ENCODE results near the gene PUSL1.

The PUSL1 gene

GRCh38 chr1:1342061-1342562, 33.7 kb downstream of the PUSL1 start:
- Histone ChIP-seq H3K36me3 (replicated peaks in 1 of 2; ENCODE audit: control insufficient read depth in 2 of 2, insufficient read depth in 2 of 2, low read length in 2 of 2) (peaks cover 25 to 44% of the 10 kb centered on the region in 2 donors), H2AFZ (ENCODE audit: low read length) (no peak overlapping the region), H3K4me2 (ENCODE audit: insufficient read depth, low read length, poor library complexity, severe bottlenecking) (no peak overlapping the region), H4K91ac (ENCODE audit: low read depth, low read length, poor library complexity) (no peak overlapping the region), H2BK5ac (ENCODE audit: low read length) (peak overlapping the region; percentile 39), H4K8ac (ENCODE audit: low read depth, low read length) (no peak overlapping the region), H2BK12ac (ENCODE audit: low read length) (peak overlapping the region; percentile 10), H3K4me1 (ENCODE audit: control insufficient read depth in 2 of 2, insufficient read depth in 1 of 2, low read depth in 1 of 2, low read length in 2 of 2) (peaks cover under 1 to 3% of the 10 kb centered on the region in 2 donors), H3K18ac (ENCODE audit: low read length) (peak overlapping the region; percentile 71), H2BK120ac (ENCODE audit: low read depth, low read length) (no peak overlapping the region), H3K27ac (replicated peaks; ENCODE audit: low read length) (no peak overlapping the region), H3K27me3 (ENCODE audit: control insufficient read depth in 3 of 3, insufficient read depth in 3 of 3, low read depth in 1 of 3, low read length in 3 of 3) (no peaks in the 10 kb centered on the region), H3K4ac (ENCODE audit: low read length) (no peak overlapping the region), H3K9ac (ENCODE audit: low read depth, low read length, poor library complexity) (no peak overlapping the region), H3K14ac (ENCODE audit: low read length) (no peak overlapping the region), H2BK15ac (ENCODE audit: low read length) (no peak overlapping the region), H3K4me3 (ENCODE audit: low read length in 2 of 2) (no peak overlapping the region), H3K23ac (ENCODE audit: low read depth, low read length, poor library complexity) (no peak overlapping the region), H3K79me1 (ENCODE audit: low read depth, low read length) (peaks cover 30% of the 10 kb centered on the region), H2AK5ac (ENCODE audit: low read depth, low read length) (no peak overlapping the region), H3K9me3 (replicated peaks in 1 of 2; ENCODE audit: control insufficient read depth in 2 of 2, insufficient read depth in 1 of 2, low read depth in 1 of 2, low read length in 2 of 2) (peaks cover 0 to 9% of the 10 kb centered on the region in 2 donors)
- no CpG with 5 or more reads among the region's 28 CpGs for WGBS, 2 donors (ENCODE audit: extremely low coverage in 2 of 2, insufficient read length in 2 of 2, insufficient replicate concordance in 1 of 2)
- no peak for DNase-seq (ENCODE audit: low spot score)

GRCh38 chr1:1342584-1343115, 34.3 kb downstream of the PUSL1 start:
- no peak overlapping the region for H3K9ac ChIP-seq (ENCODE audit: low read depth, low read length, poor library complexity)
- no peaks in the 10 kb centered on the region for H3K27me3 ChIP-seq (ENCODE audit: control insufficient read depth in 3 of 3, insufficient read depth in 3 of 3, low read depth in 1 of 3, low read length in 3 of 3)
- peaks cover 0 to 9% of the 10 kb centered on the region in 2 donors for H3K9me3 ChIP-seq (replicated peaks in 1 of 2; ENCODE audit: control insufficient read depth in 2 of 2, insufficient read depth in 1 of 2, low read depth in 1 of 2, low read length in 2 of 2)
- peaks cover 23 to 38% of the 10 kb centered on the region in 2 donors for H3K36me3 ChIP-seq (replicated peaks in 1 of 2; ENCODE audit: control insufficient read depth in 2 of 2, insufficient read depth in 2 of 2, low read length in 2 of 2)
- no peak overlapping the region for H3K23ac ChIP-seq (ENCODE audit: low read depth, low read length, poor library complexity)
- no peak overlapping the region for H2BK5ac ChIP-seq (ENCODE audit: low read length)
- no peak overlapping the region for H2BK12ac ChIP-seq (ENCODE audit: low read length)
- peaks cover 32% of the 10 kb centered on the region for H3K79me1 ChIP-seq (ENCODE audit: low read depth, low read length)
- no peak for DNase-seq (ENCODE audit: low spot score)
- H4K8ac ChIP-seq (ENCODE audit: low read depth, low read length) = no peak overlapping the region
- H3K14ac ChIP-seq (ENCODE audit: low read length) = no peak overlapping the region
- no CpG with 5 or more reads among the region's 18 CpGs for WGBS, 2 donors (ENCODE audit: extremely low coverage in 2 of 2, insufficient read length in 2 of 2, insufficient replicate concordance in 1 of 2)
- no peak overlapping the region for H3K4ac ChIP-seq (ENCODE audit: low read length)
- no peak overlapping the region for H2BK120ac ChIP-seq (ENCODE audit: low read depth, low read length)
- H2BK15ac ChIP-seq (ENCODE audit: low read length) = no peak overlapping the region
- no peak overlapping the region for H3K4me3 ChIP-seq (ENCODE audit: low read length in 2 of 2)
- no peak overlapping the region for H3K27ac ChIP-seq (replicated peaks; ENCODE audit: low read length)
- no peak overlapping the region for H3K18ac ChIP-seq (ENCODE audit: low read length)
- H4K91ac ChIP-seq (ENCODE audit: low read depth, low read length, poor library complexity) = no peak overlapping the region
- H2AFZ ChIP-seq (ENCODE audit: low read length) = no peak overlapping the region
- peaks cover 5 to 7% of the 10 kb centered on the region in 2 donors for H3K4me1 ChIP-seq (ENCODE audit: control insufficient read depth in 2 of 2, insufficient read depth in 1 of 2, low read depth in 1 of 2, low read length in 2 of 2)
- no peak overlapping the region for H3K4me2 ChIP-seq (ENCODE audit: insufficient read depth, low read length, poor library complexity, severe bottlenecking)
- H2AK5ac ChIP-seq (ENCODE audit: low read depth, low read length) = no peak overlapping the region

GRCh38 chr1:1343811-1344421, 35.5 kb downstream of the PUSL1 start:
- no peak overlapping the region for H3K18ac ChIP-seq (ENCODE audit: low read length)
- no peak for DNase-seq (ENCODE audit: low spot score)
- H3K27ac ChIP-seq (replicated peaks; ENCODE audit: low read length) = no peak overlapping the region
- peaks cover 13 to 15% of the 10 kb centered on the region in 2 donors for H3K4me1 ChIP-seq (ENCODE audit: control insufficient read depth in 2 of 2, insufficient read depth in 1 of 2, low read depth in 1 of 2, low read length in 2 of 2)
- WGBS, 2 donors (ENCODE audit: extremely low coverage in 2 of 2, insufficient read length in 2 of 2, insufficient replicate concordance in 1 of 2) = no CpG with 5 or more reads among the region's 24 CpGs
- no peak overlapping the region for H2AFZ ChIP-seq (ENCODE audit: low read length)
- H3K36me3 ChIP-seq (replicated peaks in 1 of 2; ENCODE audit: control insufficient read depth in 2 of 2, insufficient read depth in 2 of 2, low read length in 2 of 2) = peaks cover 18 to 30% of the 10 kb centered on the region in 2 donors
- peak overlapping the region; percentile 63 for H2BK12ac ChIP-seq (ENCODE audit: low read length)
- no peak overlapping the region for H4K8ac ChIP-seq (ENCODE audit: low read depth, low read length)
- H4K91ac ChIP-seq (ENCODE audit: low read depth, low read length, poor library complexity) = no peak overlapping the region
- peaks cover 40% of the 10 kb centered on the region for H3K79me1 ChIP-seq (ENCODE audit: low read depth, low read length)
- H3K4me2 ChIP-seq (ENCODE audit: insufficient read depth, low read length, poor library complexity, severe bottlenecking) = no peak overlapping the region
- H3K14ac ChIP-seq (ENCODE audit: low read length) = no peak overlapping the region
- no peak overlapping the region for H2AK5ac ChIP-seq (ENCODE audit: low read depth, low read length)
- H3K23ac ChIP-seq (ENCODE audit: low read depth, low read length, poor library complexity) = peak overlapping the region; percentile 73
- no peak overlapping the region for H3K4ac ChIP-seq (ENCODE audit: low read length)
- H2BK120ac ChIP-seq (ENCODE audit: low read depth, low read length) = no peak overlapping the region
- no peak overlapping the region for H2BK15ac ChIP-seq (ENCODE audit: low read length)
- H3K4me3 ChIP-seq (ENCODE audit: low read length in 2 of 2) = no peak overlapping the region
- peak overlapping the region; percentile 70 for H3K9ac ChIP-seq (ENCODE audit: low read depth, low read length, poor library complexity)
- H2BK5ac ChIP-seq (ENCODE audit: low read length) = no peak overlapping the region
- H3K9me3 ChIP-seq (replicated peaks in 1 of 2; ENCODE audit: control insufficient read depth in 2 of 2, insufficient read depth in 1 of 2, low read depth in 1 of 2, low read length in 2 of 2) = peaks cover 0 to 9% of the 10 kb centered on the region in 2 donors
- H3K27me3 ChIP-seq (ENCODE audit: control insufficient read depth in 3 of 3, insufficient read depth in 3 of 3, low read depth in 1 of 3, low read length in 3 of 3) = no peaks in the 10 kb centered on the region

- Histone ChIP-seq H3K27ac (replicated peaks; ENCODE audit: low read length) (no peak overlapping the region), H2BK5ac (ENCODE audit: low read length) (peak overlapping the region; percentile 39)
- WGBS, 2 donors (ENCODE audit: extremely low coverage in 2 of 2, insufficient read length in 2 of 2, insufficient replicate concordance in 1 of 2) = no CpG with 5 or more reads among the region's 15 CpGs
Measured at GRCh38 chr1:1344655-1345361, 36.4 kb downstream of the PUSL1 start.

More at GRCh38 chr1:1344655-1345361, 36.4 kb downstream of the PUSL1 start:
- Histone ChIP-seq H4K8ac (ENCODE audit: low read depth, low read length) (no peak overlapping the region), H3K9me3 (replicated peaks in 1 of 2; ENCODE audit: control insufficient read depth in 2 of 2, insufficient read depth in 1 of 2, low read depth in 1 of 2, low read length in 2 of 2) (peaks cover 0 to 9% of the 10 kb centered on the region in 2 donors), H3K14ac (ENCODE audit: low read length) (no peak overlapping the region), H2BK12ac (ENCODE audit: low read length) (no peak overlapping the region), H3K9ac (ENCODE audit: low read depth, low read length, poor library complexity) (peak overlapping the region; percentile 70), H3K4me1 (ENCODE audit: control insufficient read depth in 2 of 2, insufficient read depth in 1 of 2, low read depth in 1 of 2, low read length in 2 of 2) (peaks cover 13 to 15% of the 10 kb centered on the region in 2 donors), H3K27me3 (ENCODE audit: control insufficient read depth in 3 of 3, insufficient read depth in 3 of 3, low read depth in 1 of 3, low read length in 3 of 3) (no peaks in the 10 kb centered on the region), H3K79me1 (ENCODE audit: low read depth, low read length) (peaks cover 40% of the 10 kb centered on the region), H3K4ac (ENCODE audit: low read length) (no peak overlapping the region), H3K23ac (ENCODE audit: low read depth, low read length, poor library complexity) (peak overlapping the region; percentile 73), H2AK5ac (ENCODE audit: low read depth, low read length) (no peak overlapping the region), H2BK15ac (ENCODE audit: low read length) (no peak overlapping the region), H3K36me3 (replicated peaks in 1 of 2; ENCODE audit: control insufficient read depth in 2 of 2, insufficient read depth in 2 of 2, low read length in 2 of 2) (peaks cover 15 to 23% of the 10 kb centered on the region in 2 donors), H2AFZ (ENCODE audit: low read length) (no peak overlapping the region), H4K91ac (ENCODE audit: low read depth, low read length, poor library complexity) (no peak overlapping the region), H3K4me2 (ENCODE audit: insufficient read depth, low read length, poor library complexity, severe bottlenecking) (no peak overlapping the region), H3K18ac (ENCODE audit: low read length) (no peak overlapping the region), H3K4me3 (ENCODE audit: low read length in 2 of 2) (no peak overlapping the region), H2BK120ac (ENCODE audit: low read depth, low read length) (no peak overlapping the region)
- DNase-seq (ENCODE audit: low spot score) = no peak
